ENCODE results near the gene DLL4.

DLL4 gene

DNA sequence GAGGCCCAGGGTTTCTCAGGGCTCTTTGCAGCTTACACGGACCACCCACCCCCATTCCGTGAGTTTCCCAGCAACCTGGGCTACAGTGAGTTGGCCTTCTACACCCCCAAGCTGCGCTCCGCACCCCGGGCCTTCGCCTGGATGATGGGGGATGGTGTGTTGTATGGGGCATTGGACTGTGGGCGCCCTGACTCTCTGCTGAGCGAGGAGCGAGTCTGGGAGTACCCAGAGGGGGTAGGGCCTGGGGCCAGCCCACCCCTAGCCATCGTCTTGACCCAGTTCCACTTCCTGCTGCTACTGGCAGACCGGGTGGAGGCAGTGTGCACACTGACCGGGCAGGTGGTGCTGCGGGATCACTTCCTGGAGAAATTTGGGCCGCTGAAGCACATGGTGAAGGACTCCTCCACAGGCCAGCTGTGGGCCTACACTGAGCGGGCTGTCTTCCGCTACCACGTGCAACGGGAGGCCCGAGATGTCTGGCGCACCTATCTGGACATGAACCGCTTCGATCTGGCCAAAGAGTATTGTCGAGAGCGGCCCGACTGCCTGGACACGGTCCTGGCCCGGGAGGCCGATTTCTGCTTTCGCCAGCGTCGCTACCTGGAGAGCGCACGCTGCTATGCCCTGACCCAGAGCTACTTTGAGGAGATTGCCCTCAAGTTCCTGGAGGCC is 29.5 kb upstream of the DLL4 start:
- peak overlapping the region; percentile 7 for H3K27ac ChIP-seq
- TF ChIP-seq, protein P1, sequence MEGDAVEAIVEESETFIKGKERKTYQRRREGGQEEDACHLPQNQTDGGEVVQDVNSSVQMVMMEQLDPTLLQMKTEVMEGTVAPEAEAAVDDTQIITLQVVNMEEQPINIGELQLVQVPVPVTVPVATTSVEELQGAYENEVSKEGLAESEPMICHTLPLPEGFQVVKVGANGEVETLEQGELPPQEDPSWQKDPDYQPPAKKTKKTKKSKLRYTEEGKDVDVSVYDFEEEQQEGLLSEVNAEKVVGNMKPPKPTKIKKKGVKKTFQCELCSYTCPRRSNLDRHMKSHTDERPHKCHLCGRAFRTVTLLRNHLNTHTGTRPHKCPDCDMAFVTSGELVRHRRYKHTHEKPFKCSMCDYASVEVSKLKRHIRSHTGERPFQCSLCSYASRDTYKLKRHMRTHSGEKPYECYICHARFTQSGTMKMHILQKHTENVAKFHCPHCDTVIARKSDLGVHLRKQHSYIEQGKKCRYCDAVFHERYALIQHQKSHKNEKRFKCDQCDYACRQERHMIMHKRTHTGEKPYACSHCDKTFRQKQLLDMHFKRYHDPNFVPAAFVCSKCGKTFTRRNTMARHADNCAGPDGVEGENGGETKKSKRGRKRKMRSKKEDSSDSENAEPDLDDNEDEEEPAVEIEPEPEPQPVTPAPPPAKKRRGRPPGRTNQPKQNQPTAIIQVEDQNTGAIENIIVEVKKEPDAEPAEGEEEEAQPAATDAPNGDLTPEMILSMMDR (conservative IDR thresholded peaks at IDR 0.05; ENCODE audit: low read depth) = no peak
- POLR2A ChIA-PET (ENCODE audit: low non-redundant PET) = no interaction called here
- no peak for DNase-seq (ENCODE audit: low spot score)
- CTCF ChIA-PET = interaction anchor here (0.6 to 1.6 kb wide), 4 partner anchors 12 to 252 kb away, joined by 3 to 5 read pairs (median 4); no protein-coding TSS in a partner anchor

GRCh38 chr15:40900256-40901052 is 28.7 kb upstream of the DLL4 start:
- ChIA-PET POLR2A (ENCODE audit: low non-redundant PET) (interaction anchor here (0.7 kb wide), 1 partner anchor 41 kb away, joined by 5 read pairs; no protein-coding TSS in a partner anchor), CTCF (interaction anchor here (0.5 to 1.6 kb wide), 5 partner anchors 11 to 320 kb away, joined by 3 to 5 read pairs (median 3); no protein-coding TSS in a partner anchor)
- no peak for DNase-seq (ENCODE audit: low spot score)
- peak overlapping the region; percentile 7; the same call in 1 of the 2 replicates for H3K27ac ChIP-seq
- TF ChIP-seq, protein P1 (conservative IDR thresholded peaks at IDR 0.05; ENCODE audit: low read depth) = no peak

DNA sequence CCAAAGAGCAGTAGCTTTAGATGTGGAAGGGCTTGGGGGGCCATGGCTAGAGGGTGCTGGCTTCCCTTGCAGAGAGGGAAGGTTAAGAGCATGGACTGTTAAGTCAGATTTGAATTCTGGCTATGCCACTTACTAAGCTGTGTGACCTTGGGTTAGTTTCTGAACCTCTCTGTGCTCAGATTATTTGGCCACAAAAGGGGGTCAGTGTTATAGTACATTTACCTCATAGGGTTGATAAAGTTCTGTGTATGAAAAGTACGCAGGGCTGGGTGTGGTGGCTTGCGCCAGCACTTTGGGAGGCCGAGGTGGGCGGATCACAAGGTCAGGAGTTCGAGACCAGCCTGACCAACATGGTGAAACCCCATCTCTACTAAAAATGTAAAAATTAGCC is 28.1 kb upstream of the DLL4 start:
- TF ChIP-seq, protein P1 (conservative IDR thresholded peaks at IDR 0.05; ENCODE audit: low read depth) = no peak
- H3K27ac ChIP-seq = no peak overlapping the region; the same call in 1 of the 2 replicates
- no peak for DNase-seq (ENCODE audit: low spot score)
- ChIA-PET POLR2A (ENCODE audit: low non-redundant PET) (interaction anchor here (0.7 kb wide), 1 partner anchor 40 kb away, joined by 5 read pairs; no protein-coding TSS in a partner anchor), CTCF (interaction anchor here (0.6 to 1.6 kb wide), 3 partner anchors 42 to 320 kb away, joined by 3 to 5 read pairs (median 3); no protein-coding TSS in a partner anchor)

DNA sequence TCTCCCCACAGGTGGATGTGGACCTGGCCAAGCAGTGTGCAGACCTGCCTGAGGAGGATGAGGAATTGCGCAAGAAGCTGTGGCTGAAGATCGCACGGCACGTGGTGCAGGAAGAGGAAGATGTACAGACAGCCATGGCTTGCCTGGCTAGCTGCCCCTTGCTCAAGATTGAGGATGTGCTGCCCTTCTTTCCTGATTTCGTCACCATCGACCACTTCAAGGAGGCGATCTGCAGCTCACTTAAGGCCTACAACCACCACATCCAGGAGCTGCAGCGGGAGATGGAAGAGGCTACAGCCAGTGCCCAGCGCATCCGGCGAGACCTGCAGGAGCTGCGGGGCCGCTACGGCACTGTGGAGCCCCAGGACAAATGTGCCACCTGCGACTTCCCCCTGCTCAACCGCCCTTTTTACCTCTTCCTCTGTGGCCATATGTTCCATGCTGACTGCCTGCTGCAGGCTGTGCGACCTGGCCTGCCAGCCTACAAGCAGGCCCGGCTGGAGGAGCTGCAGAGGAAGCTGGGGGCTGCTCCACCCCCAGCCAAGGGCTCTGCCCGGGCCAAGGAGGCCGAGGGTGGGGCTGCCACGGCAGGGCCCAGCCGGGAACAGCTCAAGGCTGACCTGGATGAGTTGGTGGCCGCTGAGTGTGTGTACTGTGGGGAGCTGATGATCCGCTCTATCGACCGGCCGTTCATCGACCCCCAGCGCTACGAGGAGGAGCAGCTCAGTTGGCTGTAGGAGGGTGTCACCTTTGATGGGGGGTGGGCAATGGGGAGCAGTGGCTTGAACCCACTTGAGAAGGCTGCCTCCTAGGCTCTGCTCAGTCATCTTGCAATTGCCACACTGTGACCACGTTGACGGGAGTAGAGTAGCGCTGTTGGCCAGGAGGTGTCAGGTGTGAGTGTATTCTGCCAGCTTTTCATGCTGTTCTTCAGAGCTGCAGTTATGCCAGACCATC is 26.3 kb upstream of the DLL4 start:
- DNase-seq (ENCODE audit: low spot score) = no peak
- CTCF ChIA-PET = interaction anchor here (0.6 to 2.8 kb wide), 19 partner anchors 8 to 518 kb away, joined by 3 to 24 read pairs (median 5); partner anchors contain the start of genes DLL4 and VPS18
- TF ChIP-seq, protein P1 (conservative IDR thresholded peaks at IDR 0.05; ENCODE audit: low read depth) = no peak
- POLR2A ChIA-PET (ENCODE audit: low non-redundant PET) = no interaction called here
- H3K27ac ChIP-seq = peak overlapping the region; percentile 91

GRCh38 chr15:40904552-40905201 is 24.5 kb upstream of the DLL4 start:
- POLR2A ChIA-PET (ENCODE audit: low non-redundant PET) = no interaction called here
- no peak for DNase-seq (ENCODE audit: low spot score)
- H3K27ac ChIP-seq = peak overlapping the region; percentile 91
- CTCF ChIA-PET = interaction anchor here (0.6 to 2.8 kb wide), 25 partner anchors 10 to 608 kb away, joined by 3 to 24 read pairs (median 5); partner anchors contain the start of genes CHAC1, DLL4 and VPS18
- TF ChIP-seq, protein P1 (conservative IDR thresholded peaks at IDR 0.05; ENCODE audit: low read depth) = no peak
